ENCODE data around the gene CCL28.
"Not testable (repeated sequence)": the region's sequence is repeated elsewhere in the genome, so short reads cannot be mapped to it uniquely, and the experiment has no call there.

CCL28 gene
- total RNA-seq: 7.0 to 11.4 reads per million in 2 experiments

DNA sequence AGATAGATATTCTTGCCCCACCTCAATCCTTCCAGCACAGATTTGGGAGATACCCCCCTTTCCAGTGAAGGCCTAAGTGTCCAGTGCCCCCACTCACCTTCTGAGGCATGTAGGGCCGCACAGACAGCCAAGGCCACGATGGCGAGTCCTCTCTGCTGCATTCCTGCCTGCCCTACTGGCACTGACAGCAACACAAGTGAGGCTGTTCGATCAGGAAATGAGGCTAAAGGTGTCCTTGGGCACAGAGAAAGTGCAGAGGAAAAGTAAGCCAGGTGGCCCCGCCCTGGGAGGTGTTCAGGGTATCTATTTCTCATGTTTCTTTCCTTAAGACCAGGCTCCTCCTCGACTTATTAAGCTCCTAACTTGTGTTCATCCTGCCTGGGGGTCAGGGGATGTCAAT, at the start of gene CCL28:
Gene CCL28, minus strand, starts transcription at position 236 of the 400 bp plus-strand sequence. Its CDS starts 75 bp downstream, at position 161.
- no peak for DNase-seq (ENCODE audit: low read depth)

- DNase-seq (ENCODE audit: low read depth): no peak
These were observed 48.9 kb upstream of the CCL28 start for GRCh38 chr5:43461066-43461465.

DNA sequence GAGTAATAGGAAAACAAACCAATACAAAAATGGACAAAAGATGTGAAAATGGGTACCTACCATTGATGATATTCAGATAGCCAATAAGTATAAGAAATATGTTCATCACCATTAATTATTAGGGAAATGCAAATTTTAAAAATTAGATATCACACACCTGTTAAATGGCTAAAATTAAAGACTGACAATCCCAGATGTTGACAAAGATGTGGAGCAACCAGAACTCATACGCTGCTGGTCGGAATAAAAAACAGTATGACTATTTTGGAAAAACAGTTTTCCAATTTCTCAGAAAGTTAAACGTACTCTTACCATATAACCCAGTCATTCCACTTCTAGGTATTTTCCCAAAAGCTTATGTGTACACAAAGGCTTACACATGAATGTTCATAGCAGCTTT, 44.4 kb upstream of the CCL28 start:
- no peak for DNase-seq (ENCODE audit: low read depth)

- not testable (repeated sequence) for DNase-seq (ENCODE audit: low read depth)
These were observed 29.4 kb upstream of the CCL28 start for GRCh38 chr5:43441575-43441974.

DNA sequence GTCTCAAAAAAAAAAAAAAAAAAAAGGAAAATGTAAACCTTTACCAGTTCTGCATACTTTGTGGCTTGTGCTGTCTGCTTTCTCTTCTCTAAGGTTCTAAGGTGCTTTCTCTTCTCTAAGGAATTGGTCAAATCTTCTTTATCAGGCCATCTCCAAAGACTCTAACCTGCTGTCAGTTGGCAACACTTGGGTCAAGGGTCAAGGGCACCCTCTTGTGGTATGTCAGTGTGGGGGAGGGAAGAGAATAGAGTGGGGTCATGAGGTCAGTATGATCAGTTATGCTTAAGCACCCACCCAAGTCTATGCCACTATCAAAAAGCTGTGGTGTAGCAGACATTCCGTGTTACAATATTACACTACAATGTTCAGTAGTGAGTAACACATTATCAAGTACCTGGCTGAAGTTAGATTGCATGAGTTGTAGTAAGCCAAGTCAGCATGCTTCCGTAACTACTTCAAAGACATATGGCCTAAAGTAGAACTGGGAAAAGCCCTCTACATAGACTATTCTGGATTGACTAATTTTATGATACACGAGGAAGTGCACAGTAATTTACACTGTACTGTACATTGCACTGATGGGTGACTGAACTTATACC, 25.0 kb upstream of the CCL28 start:
- no peak for DNase-seq (ENCODE audit: low read depth)

- no peak for DNase-seq (ENCODE audit: low read depth)
These were observed 21.2 kb upstream of the CCL28 start for GRCh38 chr5:43433382-43433781.

DNA sequence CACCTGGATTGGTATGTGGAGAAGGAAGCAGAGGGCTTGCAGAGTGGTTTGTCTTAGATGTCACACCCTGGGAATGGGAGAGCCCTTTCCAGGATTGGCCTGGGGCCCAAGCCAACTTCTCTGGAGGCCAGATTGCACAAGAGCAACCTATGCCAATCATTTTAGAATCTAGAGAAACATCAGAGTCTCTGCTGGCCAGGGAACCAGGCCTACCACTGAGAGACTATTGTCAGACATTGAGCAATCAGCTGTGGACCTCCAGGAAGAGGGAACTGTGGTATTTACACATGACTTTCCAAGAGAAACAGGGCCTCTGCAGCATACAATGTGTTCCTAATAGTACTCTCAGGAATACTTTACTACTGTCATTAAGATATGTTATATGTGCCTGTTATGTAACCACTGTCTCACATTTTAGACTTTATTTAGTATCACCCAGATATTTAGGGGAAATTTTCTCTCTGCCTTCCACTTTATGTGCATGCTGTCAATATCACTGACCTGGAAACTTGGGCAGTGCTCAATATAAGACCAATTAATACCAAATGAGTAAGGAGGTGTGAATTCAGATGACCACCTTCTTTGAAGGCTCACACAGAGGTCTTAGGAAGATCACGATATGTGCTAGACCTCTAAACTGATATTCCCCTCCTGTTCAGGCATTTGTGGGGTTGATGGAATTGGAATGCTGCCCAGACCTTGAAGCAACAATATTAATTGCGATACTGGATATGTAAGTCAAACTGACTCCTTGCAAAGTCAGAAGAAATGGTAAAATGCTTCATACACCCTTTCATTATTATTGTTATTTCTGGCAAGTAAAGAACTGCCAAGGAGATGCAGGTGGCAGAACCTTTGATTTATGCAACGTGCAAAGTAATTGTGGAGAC, 20.5 kb upstream of the CCL28 start:
- DNase-seq (ENCODE audit: low read depth): no peak

DNA sequence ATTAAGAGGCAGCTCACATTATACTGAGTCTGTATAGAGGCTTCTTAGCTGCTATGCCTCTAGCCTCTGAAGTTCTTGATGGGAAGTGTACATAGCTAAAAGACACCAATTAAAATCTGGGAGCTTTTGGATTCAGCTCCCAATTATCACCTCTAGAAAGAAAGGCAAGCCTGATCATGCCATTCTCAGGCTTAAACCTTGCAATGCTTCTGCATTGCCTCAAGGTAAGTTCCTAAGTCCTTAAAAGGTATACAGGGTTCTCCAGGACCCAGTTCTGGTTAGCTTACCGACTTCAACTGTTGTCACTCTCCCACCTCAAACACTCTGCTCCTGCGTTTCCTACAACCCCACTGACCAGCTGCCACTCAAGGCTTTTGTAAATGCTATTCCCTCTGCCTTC, 17.5 kb upstream of the CCL28 start:
- no peak for DNase-seq (ENCODE audit: low read depth)

- DNase-seq (ENCODE audit: low read depth): no peak
These were observed 16.8 kb upstream of the CCL28 start for GRCh38 chr5:43429016-43429415.

GRCh38 chr5:43427306-43427705, 15.1 kb upstream of the CCL28 start:
- DNase-seq (ENCODE audit: low read depth): no peak

DNA sequence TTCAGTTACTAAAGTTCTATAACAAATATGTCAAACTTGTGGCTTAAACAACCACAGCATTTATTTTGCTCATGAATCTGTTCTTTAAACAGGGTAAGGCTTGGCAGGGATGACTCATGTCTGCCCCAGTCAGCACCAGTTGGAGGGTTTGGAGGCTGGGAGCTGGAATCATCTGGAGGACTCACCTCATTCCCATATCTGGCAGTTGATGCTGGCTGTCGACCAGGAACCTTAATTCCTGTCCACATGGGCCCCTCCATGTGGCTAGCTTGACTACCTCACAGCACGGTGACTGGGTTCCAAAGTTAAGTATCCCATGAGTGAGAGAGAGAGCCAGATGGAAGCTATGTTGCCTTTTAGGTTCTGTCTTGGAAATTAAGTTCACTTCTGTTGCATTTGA, 13.8 kb upstream of the CCL28 start:
- DNase-seq (ENCODE audit: low read depth): no peak

- DNase-seq (ENCODE audit: low read depth): not testable (repeated sequence)
These were observed 10.9 kb upstream of the CCL28 start for GRCh38 chr5:43423086-43423485.

DNA sequence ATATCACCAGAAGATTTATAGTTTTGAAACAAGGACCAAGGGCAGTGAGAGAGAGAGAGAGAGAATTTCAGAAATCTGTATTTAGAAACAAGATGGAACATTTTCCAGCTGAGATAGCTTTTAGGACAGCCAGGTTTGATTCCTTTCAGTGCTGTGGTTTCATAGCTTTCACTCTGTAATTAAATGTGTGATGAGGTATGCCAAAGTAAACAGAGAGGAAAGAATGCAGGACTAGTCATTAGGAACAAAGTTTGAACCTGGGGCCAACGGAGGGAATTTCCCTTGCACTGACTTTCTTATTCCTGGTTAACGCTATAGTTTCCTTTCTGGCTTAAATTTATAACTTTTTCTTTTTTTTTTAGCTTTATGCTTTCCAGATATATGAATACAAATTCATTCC, 10.0 kb upstream of the CCL28 start:
- no peak for DNase-seq (ENCODE audit: low read depth)

DNA sequence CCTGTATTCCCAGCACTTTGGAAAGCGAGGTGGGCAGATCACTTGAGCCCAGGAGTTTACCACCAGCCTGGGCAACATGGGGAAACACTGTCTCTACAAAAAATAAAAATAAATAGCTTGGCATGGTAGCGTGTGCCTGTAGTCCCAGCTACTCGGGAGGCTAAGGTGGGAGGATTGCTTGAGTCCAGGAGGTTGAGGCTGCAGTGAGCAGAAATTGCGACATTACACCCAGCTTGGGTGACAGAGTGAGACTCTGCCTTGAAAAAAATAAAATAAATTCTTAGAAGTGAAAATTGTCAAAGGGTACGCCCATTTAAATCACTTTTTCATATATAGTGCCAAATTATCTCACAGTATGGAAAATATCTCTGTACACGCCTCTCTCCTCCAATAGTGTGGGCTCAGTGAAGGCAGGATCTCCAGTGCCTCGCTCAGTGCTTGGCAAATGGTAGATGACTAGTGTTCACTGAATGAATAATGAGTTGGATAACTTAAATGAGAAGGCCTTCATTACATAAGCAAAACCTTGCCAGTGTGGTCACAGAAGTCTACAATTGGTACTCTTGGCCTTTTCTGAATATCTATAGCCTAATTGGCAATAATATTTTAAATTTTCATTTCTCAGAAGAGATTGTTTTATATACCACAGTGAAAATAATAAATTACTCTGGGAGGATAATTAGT, 9.4 kb upstream of the CCL28 start:
- no peak for DNase-seq (ENCODE audit: low read depth)

GRCh38 chr5:43420241-43420640, 8.1 kb upstream of the CCL28 start:
- no peak for DNase-seq (ENCODE audit: low read depth)

- no peak for DNase-seq (ENCODE audit: low read depth)
These were observed 6.4 kb upstream of the CCL28 start for GRCh38 chr5:43418561-43418960.

- DNase-seq (ENCODE audit: low read depth): no peak
These were observed 4.7 kb upstream of the CCL28 start for GRCh38 chr5:43416803-43417394.

DNA sequence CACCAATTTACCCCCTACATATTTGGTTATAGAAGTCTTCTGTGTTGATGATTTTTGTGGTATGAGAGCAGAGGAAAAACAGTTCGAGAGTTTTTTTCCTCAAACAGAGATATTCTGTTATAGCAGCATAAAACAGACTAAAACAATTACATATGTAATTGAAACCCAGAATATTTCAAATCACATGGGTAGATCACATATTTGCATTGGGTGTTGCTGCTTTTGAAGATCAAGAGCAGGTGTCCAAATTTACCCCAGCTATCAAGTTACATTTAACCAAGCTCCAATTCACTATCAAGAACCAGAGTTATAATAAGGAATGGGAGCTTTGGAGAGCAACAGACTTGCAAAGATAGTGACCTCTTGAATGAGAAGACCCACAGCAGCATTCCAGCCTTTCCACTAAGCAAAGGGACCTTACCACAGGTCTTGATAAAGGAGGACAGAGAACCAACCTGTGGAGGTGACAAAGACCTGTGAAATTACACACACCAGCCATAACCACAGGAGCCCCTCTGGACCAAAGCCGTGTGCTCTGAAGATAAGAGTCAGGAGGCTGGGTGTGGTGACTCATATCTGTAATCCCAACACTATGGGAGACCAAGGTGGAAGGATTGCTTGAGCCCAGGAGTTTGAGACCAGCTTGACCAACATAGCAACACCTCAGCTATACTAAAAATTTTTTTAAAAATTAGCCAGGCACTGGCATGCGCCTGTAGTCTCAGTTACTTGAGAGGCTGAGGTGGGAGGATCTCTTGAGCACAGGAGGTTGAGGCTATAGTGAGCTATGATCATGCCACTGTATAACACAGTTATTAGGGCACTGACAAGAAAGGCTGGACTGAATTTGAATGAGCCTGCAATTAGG, 4.0 kb upstream of the CCL28 start:
- no peak for DNase-seq (ENCODE audit: low read depth)

DNA sequence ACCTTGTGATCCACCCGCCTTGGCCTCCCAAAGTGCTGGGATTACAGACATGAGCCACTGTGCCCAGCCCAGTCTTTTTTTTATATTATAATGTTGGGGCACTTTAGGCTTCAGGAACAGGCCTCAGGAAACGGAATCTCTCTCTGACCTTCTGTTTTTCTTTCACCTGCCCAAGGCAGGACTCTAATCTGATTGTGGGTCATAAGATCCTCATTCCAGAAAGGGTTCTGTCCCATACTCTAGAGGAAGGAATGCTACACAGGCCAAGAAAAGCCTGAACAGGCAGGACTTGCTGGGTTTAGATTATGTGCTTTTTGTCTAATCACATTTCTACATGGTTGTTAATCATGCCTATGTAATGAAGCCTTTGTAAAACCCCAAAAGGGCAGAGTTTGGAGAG, 1.8 kb upstream of the CCL28 start:
- no peak for DNase-seq (ENCODE audit: low read depth)

GRCh38 chr5:43412644-43413043, 453 bp upstream of the CCL28 start:
- no peak for DNase-seq (ENCODE audit: low read depth)

DNA sequence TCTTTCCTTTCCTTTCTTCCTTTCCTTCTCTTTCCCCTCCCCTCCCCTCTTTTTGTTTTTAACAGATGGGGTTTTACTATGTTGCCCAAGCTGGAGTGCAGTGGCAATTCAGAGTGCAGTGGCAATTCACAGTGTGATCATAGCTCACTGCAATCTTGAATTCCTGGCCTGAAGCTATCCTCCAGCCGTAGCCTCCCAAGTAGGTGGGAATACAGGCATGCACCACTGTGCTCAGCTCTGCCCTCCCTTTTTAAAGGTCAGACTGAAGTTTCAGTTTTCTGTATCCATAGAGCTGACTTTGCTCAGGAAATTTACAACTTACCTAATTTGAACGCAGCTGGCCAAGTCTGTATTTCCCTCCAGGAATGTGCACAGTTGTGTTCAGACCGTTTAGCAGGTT, 696 bp downstream of the CCL28 start:
- DNase-seq (ENCODE audit: low read depth): no peak

- DNase-seq (ENCODE audit: low read depth): no peak
These were observed 1.8 kb downstream of the CCL28 start for GRCh38 chr5:43410414-43410813.

Measured in T follicular helper cell (primary cell).